ENCODE measurements around the gene SMAD6.

DNA sequence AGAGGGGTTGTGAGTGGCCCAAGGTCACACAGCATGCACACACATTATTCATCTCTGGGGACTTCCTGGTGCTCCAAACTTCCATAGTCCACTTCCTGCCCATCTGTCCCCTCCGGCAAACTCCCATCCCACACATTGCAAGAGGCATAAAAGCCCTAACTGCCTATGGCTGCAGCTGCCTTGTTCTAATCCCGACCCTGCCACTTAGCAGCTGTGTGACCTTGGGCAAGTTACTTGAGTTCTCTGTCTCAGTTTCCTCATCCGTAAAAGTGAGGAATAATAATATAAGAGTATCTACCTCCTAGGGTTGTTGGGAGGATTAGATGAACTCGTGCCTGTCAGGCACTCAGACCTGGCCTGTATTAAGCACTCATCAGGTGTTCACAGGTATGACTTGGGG, 84.2 kb downstream of the SMAD6 start:
- no peak for TF ChIP-seq GATA2 (IDR thresholded peaks at IDR 0.05; ENCODE audit: low read depth, low read length)
- TF ChIP-seq GATA3 (IDR thresholded peaks at IDR 0.05; ENCODE audit: low read depth, low read length): no peak
